HG02870 (cell line): ENCODE data around the gene ECE1.
"Not testable (repeated sequence)": the region's sequence is repeated elsewhere in the genome, so short reads cannot be mapped to it uniquely, and the experiment has no call there.

Experiments
- ATAC-seq: cut with Tn5 transposase; IDR thresholded peaks from one replicate; pipeline ENCODE4 v1.9.1; 2021; ENCODE audit warnings: mild to moderate bottlenecking, moderate library complexity; ENCODE audit not compliant: unreplicated experiment

The ECE1 gene

DNA sequence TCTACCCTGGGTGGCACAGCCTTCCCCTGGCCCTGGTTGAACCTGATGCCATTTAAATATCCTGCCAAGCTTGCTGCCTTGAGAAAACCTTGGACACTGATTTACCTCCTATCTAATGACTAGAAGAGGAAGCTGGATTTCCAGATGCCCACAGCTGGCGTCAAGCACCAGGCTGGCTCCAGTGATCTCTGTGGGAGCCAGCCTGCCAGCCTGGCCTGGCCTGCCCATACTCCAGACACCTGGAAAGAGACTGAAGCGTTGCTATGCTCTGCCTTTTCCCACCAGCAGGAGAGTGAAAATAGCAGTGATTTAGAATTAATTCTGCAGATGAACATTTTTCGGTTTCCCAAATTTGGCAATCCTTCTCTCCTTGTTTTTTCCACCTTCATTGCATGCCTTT, 102.0 kb downstream of the ECE1 start:
- ATAC-seq, result no peak

DNA sequence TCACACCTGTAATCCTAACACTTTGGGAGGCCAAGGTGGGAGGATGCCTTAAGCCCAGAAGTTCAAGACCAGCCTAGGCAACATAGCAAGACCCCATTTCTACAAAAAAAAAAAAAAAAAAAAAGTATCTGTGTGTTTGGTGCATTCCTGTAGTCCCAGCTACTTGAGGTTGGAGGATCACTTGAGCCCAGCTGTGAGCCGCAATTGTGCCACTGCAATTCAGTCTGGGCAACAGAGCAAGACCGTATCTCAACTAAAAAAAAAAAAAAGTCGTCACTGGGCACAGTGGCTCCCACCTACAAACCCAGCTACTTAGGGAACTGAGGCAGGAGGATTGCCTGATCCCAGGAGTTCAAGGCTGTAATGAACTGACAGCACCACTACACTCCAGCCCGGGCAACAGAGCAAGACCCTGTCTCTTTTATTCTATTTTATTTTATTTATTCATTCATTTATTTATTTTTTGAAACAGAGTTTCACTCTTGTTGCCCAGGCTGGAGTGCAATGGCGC, 105.0 kb downstream of the ECE1 start:
- ATAC-seq, result no peak

DNA sequence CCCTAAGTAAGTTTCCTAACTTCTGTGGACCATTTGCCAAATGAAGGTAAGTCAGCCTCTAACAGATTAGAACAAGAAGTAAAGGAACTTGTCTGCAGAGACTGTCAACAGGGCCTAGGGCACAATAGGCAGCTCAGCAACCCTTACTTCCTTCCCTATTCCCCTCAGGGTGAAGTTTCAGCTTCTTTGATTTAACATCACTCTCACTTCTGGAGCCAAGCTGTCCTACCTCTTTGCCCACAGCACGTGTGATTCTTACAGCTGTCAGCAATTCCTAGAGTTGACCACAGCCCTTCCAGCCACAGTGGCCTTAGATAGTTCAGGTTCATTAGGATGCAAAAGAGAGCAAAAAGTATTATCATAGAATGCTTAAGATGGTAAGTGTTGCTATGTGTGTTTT, 106.0 kb downstream of the ECE1 start:
- no peak for ATAC-seq

DNA sequence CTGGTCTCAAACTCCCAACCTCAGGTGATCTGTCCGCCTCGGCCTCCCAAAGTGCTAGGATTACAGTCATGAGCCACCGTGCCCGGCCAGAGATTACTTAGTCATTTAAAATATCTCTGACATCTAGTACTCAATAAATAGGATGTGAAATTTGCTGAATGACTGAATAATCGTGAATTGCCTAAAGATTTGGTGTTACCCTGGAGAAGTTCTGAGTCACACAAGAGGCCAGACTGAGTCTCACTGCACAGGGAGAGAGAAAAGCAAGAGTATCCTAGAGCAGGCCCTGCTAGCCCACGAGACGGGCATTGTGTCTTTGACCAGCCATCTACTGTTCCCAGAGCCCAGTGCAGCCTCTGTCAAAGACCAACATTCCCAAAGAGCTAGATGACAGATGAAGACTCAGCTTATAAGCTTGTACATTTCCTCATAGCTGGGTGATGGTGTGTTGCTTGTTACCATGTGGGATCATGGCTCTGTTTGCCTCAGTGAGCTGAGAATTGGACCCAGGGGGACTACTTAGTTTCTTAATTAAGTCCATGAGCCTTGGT, 108.0 kb downstream of the ECE1 start:
- ATAC-seq, result no peak

DNA sequence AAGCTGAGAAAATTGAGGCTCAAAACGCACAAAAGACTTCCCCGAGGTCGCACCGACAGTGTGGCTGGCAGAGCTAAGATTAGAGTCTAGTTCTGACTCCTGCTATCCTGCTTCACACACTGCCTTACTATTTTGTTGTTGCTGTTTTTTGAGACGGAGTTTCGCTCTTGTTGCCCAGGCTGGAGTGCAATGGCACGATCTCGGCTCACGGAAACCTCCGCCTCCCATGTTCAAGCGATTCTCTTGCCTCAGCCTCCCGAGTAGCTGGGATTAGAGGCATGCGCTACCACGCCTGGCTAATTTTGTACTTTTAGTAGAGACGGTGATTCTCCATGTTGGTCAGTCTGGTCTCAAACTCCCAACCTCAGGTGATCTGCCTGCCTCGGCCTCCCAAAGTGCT, 112.0 kb downstream of the ECE1 start:
- ATAC-seq, result not testable (repeated sequence)

DNA sequence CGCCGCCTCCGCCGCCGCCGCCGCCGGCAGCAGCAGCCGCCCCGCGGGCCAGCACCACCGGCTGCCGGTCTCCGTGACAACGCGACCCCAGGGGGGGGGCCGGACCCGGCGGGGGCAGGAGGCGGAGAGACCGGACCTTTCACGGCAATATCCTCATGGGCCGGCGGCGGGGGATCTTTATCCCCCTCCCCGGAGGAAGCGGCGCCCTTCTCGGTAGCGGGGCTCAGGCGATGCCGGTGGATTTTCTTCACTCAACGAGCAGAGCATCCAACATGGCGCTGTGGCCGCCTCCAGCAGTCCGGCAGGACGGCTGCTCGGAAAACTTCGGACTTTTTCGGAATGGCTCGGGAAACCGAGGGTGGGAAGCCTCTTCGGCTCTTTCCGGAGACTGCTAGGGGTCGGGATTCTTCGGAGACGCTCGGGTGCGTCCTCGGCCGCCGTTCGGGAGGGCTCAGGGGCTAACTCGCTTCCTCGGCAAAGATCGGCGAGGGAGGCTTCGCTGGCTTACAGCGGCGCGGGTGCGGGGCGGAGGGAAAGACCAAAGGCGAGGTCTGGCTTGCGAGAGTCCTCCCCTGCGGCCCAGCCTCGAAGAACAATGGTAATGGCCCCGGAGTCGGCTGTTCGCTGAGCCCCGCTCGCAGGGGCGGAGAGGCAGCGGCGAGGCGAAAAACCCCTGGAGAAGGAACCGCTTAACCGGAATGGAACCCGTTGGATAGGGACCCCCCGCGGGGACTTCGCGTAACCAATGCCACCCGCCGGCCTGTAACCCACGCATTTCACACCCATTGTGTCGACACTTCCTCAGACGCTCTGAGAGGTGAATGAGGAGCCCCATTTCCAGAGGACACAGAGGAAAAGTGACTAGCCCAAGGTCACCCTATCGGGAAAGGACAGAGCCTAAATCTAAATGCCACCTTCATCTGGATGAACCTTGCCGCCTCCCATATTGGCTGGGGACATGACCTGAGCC, 113.4 kb downstream of the ECE1 start, which contains the start of gene EIF4G3:
EIF4G3 (minus strand) TSS at position 312 of the 970 bp plus-strand sequence. CDS start 174,155 bp downstream, outside the sequence.
- peak; percentile 90 for ATAC-seq

DNA sequence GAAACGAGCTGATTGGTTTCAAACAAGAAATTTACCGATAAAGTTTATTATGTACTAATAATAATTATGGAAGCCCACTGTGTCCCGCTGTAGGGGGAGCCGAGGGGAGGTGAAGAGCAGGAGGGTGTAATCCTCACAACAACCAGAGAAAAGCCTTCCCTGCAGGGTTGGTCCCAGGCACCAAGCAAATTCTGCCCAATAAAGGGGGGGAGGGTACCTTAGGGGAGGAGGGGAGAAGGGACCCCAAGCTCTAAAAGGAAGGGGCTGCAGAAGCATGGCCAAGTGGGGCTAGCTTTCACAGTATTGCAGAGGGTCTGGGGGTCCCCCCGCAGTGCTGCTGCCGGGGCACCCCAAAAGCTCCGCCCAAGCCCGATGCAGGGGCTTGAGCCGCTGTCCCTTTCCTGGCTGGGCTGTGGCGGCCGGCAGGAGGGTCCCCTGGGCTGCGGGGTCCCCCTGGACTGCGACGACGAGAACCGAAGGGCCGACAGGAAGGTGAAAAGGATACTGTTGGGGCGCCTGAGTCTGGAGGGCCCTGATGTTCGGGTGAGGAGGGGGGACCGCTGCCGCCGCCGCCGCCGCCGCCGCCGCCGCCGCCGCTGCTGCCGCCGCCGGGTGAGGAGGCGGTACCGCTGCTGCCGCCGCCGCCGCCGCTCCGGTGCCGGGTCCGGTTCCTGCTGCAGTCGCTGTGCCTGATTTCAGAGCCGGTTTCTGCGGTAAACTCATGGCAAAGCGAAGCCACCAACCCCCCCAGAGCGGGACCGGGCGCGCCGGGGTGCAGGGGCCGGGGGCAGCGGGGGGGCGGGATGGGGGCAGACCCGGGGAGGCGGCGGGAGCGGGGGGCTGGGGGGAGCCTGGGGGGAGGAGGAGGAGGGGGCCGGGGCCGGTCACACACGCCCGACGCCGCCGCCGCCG, 114.3 kb downstream of the ECE1 start:
- ATAC-seq, result peak; percentile 4

DNA sequence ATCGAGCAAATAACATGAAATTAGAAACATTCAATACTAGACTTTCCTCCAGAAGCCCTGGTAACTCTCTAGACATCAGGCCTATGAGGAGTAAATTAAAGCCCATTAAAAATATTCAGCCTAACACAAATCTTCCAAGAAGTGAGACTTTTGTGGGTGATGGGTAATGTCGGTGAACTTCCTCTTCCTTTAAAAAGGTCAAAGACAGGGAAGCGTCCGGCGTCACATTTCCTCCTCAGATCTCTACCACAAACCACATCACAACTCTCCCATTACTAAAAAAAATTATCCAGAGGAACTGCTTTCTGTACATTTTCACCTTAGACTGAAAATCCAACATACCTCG, 115.0 kb downstream of the ECE1 start:
- ATAC-seq, result no peak

DNA sequence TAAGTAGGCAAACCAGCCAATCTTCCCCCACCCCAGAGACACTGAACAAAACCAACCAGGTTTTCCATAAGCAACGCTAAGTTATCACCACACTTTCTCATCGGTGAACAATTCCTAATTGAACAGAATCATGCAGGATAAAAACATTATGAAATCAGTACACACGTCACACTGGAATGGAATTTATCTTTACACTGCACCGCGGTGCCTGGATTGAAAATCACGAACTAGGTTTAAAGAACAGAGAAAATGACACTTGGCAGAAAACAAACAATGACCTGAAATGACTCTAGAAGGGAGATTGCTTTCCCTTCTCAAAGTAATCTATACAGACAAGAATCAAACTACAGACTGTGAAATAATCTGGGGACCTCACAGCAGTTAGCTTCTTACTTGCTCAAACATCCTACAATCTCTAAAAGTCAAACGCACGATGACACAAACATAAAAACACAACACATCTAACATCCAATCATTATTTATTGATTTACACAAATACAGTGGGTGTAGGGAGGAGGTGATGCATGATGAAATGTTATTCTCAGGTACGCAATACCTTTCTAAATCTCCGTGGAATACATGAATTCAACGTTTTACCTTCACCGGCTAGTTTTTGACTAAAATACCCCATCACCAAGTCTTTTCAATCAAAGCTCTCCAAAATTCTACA, 115.5 kb downstream of the ECE1 start:
- ATAC-seq, result no peak

DNA sequence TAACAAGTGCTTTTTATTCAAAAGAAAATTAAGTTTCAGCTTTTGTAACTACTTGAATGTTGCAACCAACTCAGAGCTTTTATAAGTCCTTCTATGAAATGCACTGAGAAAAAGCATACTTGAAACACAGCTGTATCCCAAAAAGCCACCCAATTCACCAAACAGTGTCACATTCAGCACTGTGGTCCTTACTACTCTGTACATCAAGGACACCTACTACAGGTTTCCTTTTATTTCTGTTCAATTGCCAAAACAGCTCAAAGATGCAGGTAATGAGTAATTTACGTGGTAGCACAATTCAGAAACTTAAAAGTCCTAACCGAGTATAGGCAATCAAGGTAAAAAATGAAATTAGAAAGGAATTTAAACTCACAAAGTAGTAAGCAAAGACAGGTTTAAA, 116.0 kb downstream of the ECE1 start:
- ATAC-seq, result no peak

DNA sequence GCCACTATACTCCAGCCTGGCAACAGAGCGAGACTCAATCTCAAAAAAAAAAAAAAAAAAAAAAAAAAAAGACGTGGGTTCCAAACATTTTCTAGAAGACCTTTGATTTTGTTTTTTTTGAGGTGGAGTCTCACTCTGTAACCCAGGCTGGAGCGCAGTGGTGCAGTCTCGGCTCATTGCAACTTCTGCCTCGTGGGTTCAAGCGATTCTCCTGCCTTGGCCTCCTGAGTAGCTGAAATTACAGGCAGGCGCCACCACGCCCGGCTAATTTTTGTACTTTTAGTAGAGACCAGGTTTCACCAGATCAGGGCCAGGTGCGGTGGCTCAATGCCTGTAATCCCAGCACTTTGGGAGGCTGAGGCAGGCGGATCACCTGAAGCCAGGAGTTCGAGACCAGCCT, 117.2 kb downstream of the ECE1 start:
- ATAC-seq, result not testable (repeated sequence)

DNA sequence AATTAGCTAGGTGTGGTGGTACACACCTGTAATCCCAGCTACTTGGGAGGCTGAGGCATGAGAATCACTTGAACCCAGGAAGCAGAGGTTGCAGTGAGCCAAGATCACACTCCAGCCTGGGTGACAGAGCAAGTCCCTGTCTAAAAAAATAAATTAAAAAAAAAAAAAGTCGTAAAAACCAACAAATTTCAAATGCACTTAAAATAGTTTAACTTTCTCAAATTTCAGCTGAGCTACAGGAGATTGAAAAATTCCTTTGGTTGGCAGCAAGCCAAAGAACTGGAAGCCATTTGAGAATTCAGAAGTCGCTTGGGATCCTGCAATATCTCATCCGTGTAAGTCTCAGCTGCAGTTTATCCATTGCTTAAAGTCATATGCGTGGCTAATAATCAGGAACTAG, 119.4 kb downstream of the ECE1 start:
- not testable (repeated sequence) for ATAC-seq

DNA sequence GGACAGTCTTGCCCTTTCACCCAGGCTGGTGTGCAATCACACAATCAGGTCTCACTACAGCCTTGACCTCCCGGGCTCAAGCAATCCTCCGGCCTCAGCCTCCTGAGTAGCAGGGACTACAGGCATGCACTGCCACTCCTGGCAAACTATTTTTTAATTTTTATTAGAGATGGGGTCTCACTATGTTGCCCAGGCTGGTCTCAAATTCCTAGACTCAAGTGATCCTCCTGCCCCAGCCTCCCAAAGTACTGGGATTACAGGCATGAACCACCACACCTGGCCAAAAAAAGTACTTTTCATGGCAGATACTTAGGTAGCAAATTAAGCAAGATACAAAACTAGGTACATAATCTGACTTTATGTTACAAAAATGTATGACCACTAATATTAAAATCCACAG, 121.8 kb downstream of the ECE1 start:
- ATAC-seq, result no peak
